PC-9 (cell line): ENCODE data around the gene LYRM1. TPM values are rescaled to one million over a fixed set of nuclear protein-coding genes. Genes with fewer than 3 reads are reported as not detected.

ENCODE experiments used
- BruUV-seq: library from RNA; stranded (reverse); fragments of 400-500 nt; replicated peaks from 2 replicates; lab custom pipeline; 2021; lab: Mats Ljungman, UMichigan
- CTCF ChIA-PET: fragments of 300-600 bp; sonication (Branson Sonifier 250); formaldehyde crosslinking; loops from one replicate; lab custom pipeline; 2022; ENCODE audit warnings: antibody characterized with exemption; lab: Charles Lee
- POLR2A ChIA-PET: fragments of 300-600 bp; sonication (Branson Sonifier 250); formaldehyde crosslinking; loops from one replicate; lab custom pipeline; 2022; ENCODE audit warnings: antibody characterized with exemption; ENCODE audit not compliant: unreplicated experiment; lab: Charles Lee
- DNase-seq, 2 experiments: peaks; one replicate each; pipeline versions ENCODE4 v3.0.0 to v3.0.0-alpha.2; 2015 to 2022; ENCODE audit warnings: mixed read lengths in 1 of 2
- H2AFZ ChIP-seq: fragments of 200-600 bp; sonication (generic); 2 replicates; pipeline ENCODE4 v1.8.1; 2017; ENCODE audit warnings: antibody characterized with exemption
- H3F3A ChIP-seq: fragments of 200-600 bp; sonication (generic); 2 replicates; pipeline ENCODE4 v1.8.1; 2017; ENCODE audit warnings: antibody characterized with exemption, mild to moderate bottlenecking, low read depth; ENCODE audit not compliant: insufficient read depth
- H3K27ac ChIP-seq: fragments of 200-600 bp; sonication (generic); 2 replicates; pipeline ENCODE4 v1.6.1; 2016; ENCODE audit warnings: mixed run types
- H3K27me3 ChIP-seq: fragments of 200-600 bp; sonication (generic); 2 replicates; pipeline ENCODE4 v1.6.1; 2016; ENCODE audit warnings: low read depth, mixed run types; ENCODE audit not compliant: insufficient read depth
- H3K36me3 ChIP-seq: fragments of 200-600 bp; sonication (generic); 2 replicates; pipeline ENCODE4 v1.6.1; 2016; ENCODE audit warnings: low read depth, mixed run types
- H3K4me1 ChIP-seq: fragments of 200-600 bp; sonication (generic); replicated peaks from 2 replicates; pipeline ENCODE4 v1.6.1; 2016; ENCODE audit warnings: mixed run types; ENCODE audit not compliant: insufficient read depth
- H3K4me2 ChIP-seq: fragments of 200-600 bp; sonication (generic); 2 replicates; pipeline ENCODE4 v1.6.1; 2017; ENCODE audit warnings: mixed run types
- H3K4me3 ChIP-seq: fragments of 200-600 bp; sonication (generic); 2 replicates; pipeline ENCODE4 v1.6.1; 2016; ENCODE audit warnings: mixed run types
- H3K79me2 ChIP-seq: fragments of 200-600 bp; sonication (generic); 2 replicates; pipeline ENCODE4 v1.6.1; 2017; ENCODE audit warnings: low read depth, mixed run types
- H3K9me2 ChIP-seq: fragments of 200-600 bp; sonication (generic); 2 replicates; pipeline ENCODE4 v1.8.1; 2017; ENCODE audit warnings: mild to moderate bottlenecking; ENCODE audit not compliant: insufficient read depth
- H3K9me3 ChIP-seq: fragments of 200-600 bp; sonication (generic); 2 replicates; pipeline ENCODE4 v1.8.1; 2016; ENCODE audit warnings: low read depth; ENCODE audit not compliant: insufficient read depth
- H4K20me1 ChIP-seq: fragments of 200-600 bp; sonication (generic); 2 replicates; pipeline ENCODE4 v1.8.1; 2017; ENCODE audit not compliant: insufficient read depth
- EZH2 ChIP-seq: fragments of 200-600 bp; sonication (generic); IDR thresholded peaks from 2 replicates; pipeline ENCODE4 v1.8.0; 2017; ENCODE audit warnings: antibody characterized with exemption, low read depth
- intact Hi-C: fragments of 100-400 bp; cut with micrococcal nuclease; formaldehyde crosslinking; loops from one replicate; pipeline ENCODE4 v1.10.0; 2022; ENCODE audit not compliant: unreplicated experiment
- total RNA-seq: library from RNA; stranded (reverse); gene quantifications from 2 replicates; pipeline ENCODE4 v1.2.3, GENCODE V29; 2021
- TF ChIP-seq, protein P1 (sequence below): fragments of 200-600 bp; sonication (generic); conservative IDR thresholded peaks from 2 replicates; pipeline ENCODE4 v1.6.1; 2017; ENCODE audit warnings: mixed run types, antibody characterized with exemption, mild to moderate bottlenecking, moderate library complexity

Gene LYRM1
- total RNA-seq, 1 experiment from 2014 or later: 51.7 TPM

- peaks cover 11% of the 10 kb centered on the region for H3F3A ChIP-seq
These were observed 56.6 kb downstream of the LYRM1 start for GRCh38 chr16:20957153-20957552.

DNA sequence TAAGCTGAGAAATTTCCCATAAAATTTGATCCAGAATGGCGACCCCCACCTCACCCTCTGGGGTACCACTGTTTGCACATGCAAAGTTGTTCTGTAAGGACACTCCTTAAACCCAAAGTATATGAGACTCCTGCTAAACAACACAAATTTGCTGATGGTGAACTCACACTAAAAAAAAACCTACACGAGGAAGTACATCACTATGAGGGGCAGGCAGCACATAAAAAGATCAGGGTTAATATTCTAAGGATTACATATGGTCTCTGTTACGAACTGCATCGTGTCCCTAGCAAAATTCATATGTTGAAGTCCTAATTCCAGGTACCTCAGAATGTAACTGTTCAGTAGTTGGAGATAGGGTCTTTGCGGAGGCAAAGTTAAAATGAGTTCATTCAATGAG is 60.3 kb downstream of the LYRM1 start:
- Histone ChIP-seq H3K27me3 (no peaks in the 10 kb centered on the region), H2AFZ (no peak overlapping the region), H3K4me1 (no peaks in the 10 kb centered on the region), H3K4me2 (no peak overlapping the region), H4K20me1 (no peaks in the 10 kb centered on the region), H3K9me2 (no peaks in the 10 kb centered on the region), H3K27ac (no peak overlapping the region), H3K36me3 (no peaks in the 10 kb centered on the region), H3K9me3 (no peaks in the 10 kb centered on the region), H3F3A (peaks cover 6% of the 10 kb centered on the region; the same call in 1 of the 2 replicates), H3K4me3 (no peak overlapping the region), H3K79me2 (no peaks in the 10 kb centered on the region)
- no TSS peak for BruUV-seq
- TF ChIP-seq, protein P1, sequence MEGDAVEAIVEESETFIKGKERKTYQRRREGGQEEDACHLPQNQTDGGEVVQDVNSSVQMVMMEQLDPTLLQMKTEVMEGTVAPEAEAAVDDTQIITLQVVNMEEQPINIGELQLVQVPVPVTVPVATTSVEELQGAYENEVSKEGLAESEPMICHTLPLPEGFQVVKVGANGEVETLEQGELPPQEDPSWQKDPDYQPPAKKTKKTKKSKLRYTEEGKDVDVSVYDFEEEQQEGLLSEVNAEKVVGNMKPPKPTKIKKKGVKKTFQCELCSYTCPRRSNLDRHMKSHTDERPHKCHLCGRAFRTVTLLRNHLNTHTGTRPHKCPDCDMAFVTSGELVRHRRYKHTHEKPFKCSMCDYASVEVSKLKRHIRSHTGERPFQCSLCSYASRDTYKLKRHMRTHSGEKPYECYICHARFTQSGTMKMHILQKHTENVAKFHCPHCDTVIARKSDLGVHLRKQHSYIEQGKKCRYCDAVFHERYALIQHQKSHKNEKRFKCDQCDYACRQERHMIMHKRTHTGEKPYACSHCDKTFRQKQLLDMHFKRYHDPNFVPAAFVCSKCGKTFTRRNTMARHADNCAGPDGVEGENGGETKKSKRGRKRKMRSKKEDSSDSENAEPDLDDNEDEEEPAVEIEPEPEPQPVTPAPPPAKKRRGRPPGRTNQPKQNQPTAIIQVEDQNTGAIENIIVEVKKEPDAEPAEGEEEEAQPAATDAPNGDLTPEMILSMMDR: no peak
- TF ChIP-seq EZH2: no peak
- CTCF ChIA-PET: no interaction called here
- intact Hi-C loops: no loop called here
- DNase-seq: no peak
- POLR2A ChIA-PET: no interaction called here

More at GRCh38 chr16:20957153-20957552, 56.6 kb downstream of the LYRM1 start:
- Histone ChIP-seq H3K4me3 (no peak overlapping the region), H3K36me3 (no peaks in the 10 kb centered on the region), H3K9me3 (no peaks in the 10 kb centered on the region), H3K4me2 (no peak overlapping the region), H3K4me1 (peaks cover 8% of the 10 kb centered on the region), H4K20me1 (no peaks in the 10 kb centered on the region), H3K79me2 (no peaks in the 10 kb centered on the region), H3K27me3 (no peaks in the 10 kb centered on the region), H2AFZ (no peak overlapping the region), H3K9me2 (no peaks in the 10 kb centered on the region), H3K27ac (no peak overlapping the region)
- no peak for DNase-seq
- no TSS peak for BruUV-seq
- intact Hi-C loops: no loop called here
- TF ChIP-seq, protein P1: no peak
- TF ChIP-seq EZH2: no peak
- ChIA-PET POLR2A (interaction anchor here (0.7 kb wide), 1 partner anchor 14 kb away, joined by 23 read pairs; no protein-coding TSS in a partner anchor), CTCF (interaction anchor here (0.7 kb wide), 1 partner anchor 1359 kb away, joined by 4 read pairs; no protein-coding TSS in a partner anchor)

DNA sequence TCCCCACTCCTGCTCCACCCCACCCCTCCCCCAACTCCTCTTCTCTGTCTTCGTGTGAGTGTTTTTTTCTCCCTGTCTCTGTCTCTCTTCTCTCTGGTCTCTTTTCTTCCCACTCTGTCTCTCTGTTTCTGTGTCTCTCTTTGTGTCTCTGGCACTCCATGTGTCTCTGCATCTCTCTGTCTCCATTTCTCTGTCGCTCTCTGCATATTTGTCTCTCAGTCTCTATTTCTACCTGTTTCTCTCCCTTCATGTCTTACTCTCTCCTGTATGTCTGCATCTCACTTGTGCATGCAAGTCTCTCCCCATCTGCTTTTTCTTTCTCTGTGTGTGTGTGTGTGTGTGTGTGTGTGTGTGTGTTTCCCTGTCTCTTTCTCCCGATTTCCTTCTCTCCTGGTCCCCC is 68.2 kb downstream of the LYRM1 start:
- no peaks in the 10 kb centered on the region for H4K20me1 ChIP-seq
- no TSS peak for BruUV-seq
- no peaks in the 10 kb centered on the region for H3K9me3 ChIP-seq
- H3K9me2 ChIP-seq: no peaks in the 10 kb centered on the region
- no peak overlapping the region for H3K27ac ChIP-seq
- H3K4me3 ChIP-seq: no peak overlapping the region
- no peaks in the 10 kb centered on the region for H3F3A ChIP-seq
- no peaks in the 10 kb centered on the region for H3K36me3 ChIP-seq
- 0 out of 2 replicates have a peak, but pooled peaks cover 4% of the 10 kb centered on the region for H3K4me1 ChIP-seq
- DNase-seq: no peak
- POLR2A ChIA-PET: interaction anchor here (0.5 to 0.6 kb wide), 2 partner anchors 61 to 98 kb away, joined by 3 read pairs; no protein-coding TSS in a partner anchor
- H3K79me2 ChIP-seq: no peaks in the 10 kb centered on the region
- no peak overlapping the region for H2AFZ ChIP-seq
- TF ChIP-seq EZH2: no peak
- TF ChIP-seq, protein P1: no peak
- no peak overlapping the region for H3K4me2 ChIP-seq
- intact Hi-C loops: no loop called here
- no peaks in the 10 kb centered on the region for H3K27me3 ChIP-seq
- CTCF ChIA-PET: no interaction called here
